LNCaP clone FGC (cell line): Measurements from ENCODE around the gene SPRED2.

Experiments
- DNase-seq: peaks from one replicate; pipeline ENCODE4 v3.0.0-alpha.2; 2011; ENCODE audit warnings: low read depth
- H3K4me3 ChIP-seq: 2 replicates; pipeline ENCODE4 v1.5.1; 2011; ENCODE audit warnings: mild to moderate bottlenecking, low read depth, low read length, control low read depth
- TF ChIP-seq, protein P1 (sequence below): IDR thresholded peaks from 2 replicates; pipeline ENCODE4 v1.5.1; 2012; ENCODE audit warnings: mild to moderate bottlenecking; ENCODE audit not compliant: control insufficient read depth, insufficient read depth; ENCODE audit errors: extremely low read depth

The SPRED2 gene

DNA sequence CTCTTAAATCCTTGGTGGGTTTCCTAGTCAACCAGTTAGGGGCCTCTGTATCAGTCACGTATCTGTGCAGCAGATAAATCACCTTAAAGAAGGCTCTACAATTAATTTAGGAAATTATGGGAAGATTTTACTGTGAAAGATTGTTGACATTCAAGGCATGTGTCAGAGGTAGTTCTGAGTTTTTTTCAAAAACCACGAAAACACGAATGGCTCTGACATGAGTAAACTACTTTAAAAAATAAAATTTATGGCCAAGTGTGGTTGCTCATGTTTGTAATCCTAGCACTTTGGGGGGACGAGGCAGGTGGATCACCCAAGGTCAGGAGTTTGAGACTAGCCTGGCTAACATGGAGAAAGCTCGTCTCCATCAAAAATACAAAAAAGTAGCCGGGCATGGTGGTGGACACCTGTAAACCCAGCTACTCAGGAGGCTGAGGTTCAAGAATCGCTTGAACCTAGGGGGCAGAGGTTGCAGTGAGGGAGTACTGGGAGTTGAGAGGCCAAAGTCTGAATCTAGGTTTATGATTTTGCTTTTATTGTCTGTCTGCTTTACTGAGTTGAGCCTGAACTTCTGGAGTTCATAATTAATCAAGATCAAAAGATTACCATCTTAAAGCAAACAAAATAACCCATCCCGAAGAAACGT is 77.1 kb downstream of the SPRED2 start:
- DNase-seq = no peak

DNA sequence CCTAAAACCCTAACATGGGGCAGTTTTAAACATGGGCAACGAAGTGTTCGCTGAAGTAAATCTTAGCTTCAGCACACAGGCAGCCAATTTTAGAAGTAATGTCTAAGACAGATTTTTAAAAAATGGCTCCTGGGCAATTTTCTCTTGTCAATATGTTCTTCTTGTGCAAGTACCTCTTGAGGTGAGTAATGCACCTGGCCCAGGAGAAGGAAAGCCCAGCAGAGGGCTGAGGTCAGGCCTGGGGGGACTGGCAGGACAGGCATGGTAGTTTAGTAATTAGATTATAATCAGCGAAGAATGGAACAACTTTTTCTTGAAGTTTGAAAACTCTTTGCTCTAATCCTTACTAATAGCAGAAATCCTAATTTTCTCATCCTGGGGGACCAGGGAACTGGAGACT is 77.6 kb downstream of the SPRED2 start:
- TF ChIP-seq, protein P1, sequence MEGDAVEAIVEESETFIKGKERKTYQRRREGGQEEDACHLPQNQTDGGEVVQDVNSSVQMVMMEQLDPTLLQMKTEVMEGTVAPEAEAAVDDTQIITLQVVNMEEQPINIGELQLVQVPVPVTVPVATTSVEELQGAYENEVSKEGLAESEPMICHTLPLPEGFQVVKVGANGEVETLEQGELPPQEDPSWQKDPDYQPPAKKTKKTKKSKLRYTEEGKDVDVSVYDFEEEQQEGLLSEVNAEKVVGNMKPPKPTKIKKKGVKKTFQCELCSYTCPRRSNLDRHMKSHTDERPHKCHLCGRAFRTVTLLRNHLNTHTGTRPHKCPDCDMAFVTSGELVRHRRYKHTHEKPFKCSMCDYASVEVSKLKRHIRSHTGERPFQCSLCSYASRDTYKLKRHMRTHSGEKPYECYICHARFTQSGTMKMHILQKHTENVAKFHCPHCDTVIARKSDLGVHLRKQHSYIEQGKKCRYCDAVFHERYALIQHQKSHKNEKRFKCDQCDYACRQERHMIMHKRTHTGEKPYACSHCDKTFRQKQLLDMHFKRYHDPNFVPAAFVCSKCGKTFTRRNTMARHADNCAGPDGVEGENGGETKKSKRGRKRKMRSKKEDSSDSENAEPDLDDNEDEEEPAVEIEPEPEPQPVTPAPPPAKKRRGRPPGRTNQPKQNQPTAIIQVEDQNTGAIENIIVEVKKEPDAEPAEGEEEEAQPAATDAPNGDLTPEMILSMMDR = no peak
- no peak for DNase-seq
- no peak overlapping the region for H3K4me3 ChIP-seq

More for the DNA sequence above, 77.1 kb downstream of the SPRED2 start:
- no peak overlapping the region for H3K4me3 ChIP-seq
- TF ChIP-seq, protein P1 = no peak

DNA sequence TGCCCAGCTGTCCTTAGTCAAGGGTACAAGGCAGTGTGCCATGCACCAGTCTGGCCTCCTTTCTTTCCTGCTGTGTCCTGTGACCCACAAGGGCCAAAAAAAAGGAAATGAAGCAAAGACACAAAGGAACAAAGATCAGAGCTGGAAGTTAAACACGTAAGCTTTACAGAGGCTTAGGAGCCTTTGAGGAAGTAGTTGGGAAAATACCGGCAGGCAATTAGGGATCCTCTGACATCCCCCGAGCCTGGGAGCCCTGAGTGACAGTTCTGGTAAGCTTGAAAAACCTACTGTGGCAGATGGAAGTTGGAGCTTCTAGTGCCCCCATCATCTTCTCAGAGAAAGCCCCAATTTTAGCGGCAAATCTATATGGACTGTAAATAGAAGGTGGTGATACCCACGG is 78.5 kb downstream of the SPRED2 start:
- TF ChIP-seq, protein P1 = no peak
- H3K4me3 ChIP-seq = no peak overlapping the region
- no peak for DNase-seq

DNA sequence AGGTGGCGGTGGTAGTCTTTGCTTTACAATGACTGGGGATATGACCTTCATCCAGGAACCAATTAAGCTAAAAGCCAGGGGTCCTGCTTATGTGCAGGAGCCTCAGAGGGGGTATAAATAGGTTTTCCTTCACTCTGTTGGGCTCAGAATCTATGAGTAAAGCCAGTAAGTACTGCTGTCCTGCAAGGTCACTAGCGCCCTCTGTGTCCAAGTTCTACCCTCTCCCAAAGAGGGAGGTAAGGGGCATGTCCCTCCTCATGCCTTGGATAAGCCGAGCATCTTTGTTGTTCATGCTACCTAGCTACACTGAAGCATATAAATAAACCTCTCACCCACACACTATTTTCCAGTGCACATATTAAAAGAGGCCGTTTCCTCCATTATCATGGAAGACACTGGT is 79.4 kb downstream of the SPRED2 start:
- H3K4me3 ChIP-seq = no peak overlapping the region
- DNase-seq = no peak
- TF ChIP-seq, protein P1 = no peak

DNA sequence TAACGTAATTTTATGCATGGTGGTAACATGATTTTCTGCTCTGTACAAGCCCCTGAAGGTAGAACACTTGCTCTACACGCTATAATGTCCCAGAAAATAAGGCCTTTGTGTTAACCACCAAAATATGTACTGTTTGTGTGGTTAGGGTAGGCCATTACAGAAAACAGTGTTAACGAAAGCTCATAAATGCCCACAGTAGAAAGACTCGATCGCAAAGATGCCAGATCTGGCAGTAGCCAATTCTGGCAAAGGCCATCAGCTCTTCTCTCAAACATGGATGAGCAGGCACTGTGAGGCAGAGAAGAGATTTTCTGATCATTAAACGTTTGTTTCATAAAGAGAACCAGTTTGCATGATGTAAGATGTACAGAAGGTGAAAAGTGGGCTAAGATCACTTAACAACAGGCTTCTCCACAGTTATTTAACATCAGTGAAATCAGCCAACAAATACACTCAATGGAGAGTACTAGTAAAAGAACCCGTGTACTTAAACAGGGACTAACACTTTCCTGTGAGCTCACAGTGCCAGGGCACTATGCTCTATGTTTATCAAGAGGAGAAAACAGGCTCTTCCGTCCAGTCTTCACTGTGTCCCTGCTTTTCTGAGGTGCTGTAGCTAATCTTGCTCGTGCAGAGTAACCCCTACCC is 80.3 kb downstream of the SPRED2 start:
- DNase-seq = no peak
- TF ChIP-seq, protein P1 = no peak
- H3K4me3 ChIP-seq = no peak overlapping the region

DNA sequence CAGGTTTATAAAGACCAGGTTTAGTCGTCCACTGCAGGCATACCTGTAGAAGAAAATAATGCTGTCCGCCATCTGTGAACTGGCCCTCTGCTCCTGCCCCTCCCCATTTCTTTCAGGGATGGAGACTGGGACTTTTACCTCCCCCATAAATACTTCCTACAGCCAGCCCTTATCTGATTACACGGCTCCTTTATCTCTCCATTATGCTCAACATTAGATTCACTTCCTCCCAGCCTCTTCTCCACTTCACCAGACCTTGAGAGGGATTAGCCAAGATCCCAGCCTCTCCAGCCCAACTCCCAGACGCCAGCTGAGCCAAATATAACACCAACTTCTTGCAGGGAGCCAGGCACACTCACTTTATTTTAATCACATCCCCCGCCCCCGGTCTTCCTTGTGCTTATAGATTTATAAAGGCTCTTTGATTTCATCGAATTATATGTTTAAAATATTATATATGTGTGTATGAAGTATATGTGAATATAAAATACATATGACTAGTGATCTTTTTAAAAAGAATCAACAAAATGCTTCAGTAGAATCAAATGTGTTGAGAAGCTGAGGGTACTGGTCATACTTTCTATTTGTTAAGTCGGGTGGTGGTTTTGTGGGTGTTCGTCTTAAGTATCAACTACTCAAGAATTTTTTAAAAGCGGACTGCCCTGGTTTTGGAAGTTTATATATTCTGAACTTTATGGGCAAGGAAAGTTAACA is 81.0 kb downstream of the SPRED2 start:
- DNase-seq = no peak
- TF ChIP-seq, protein P1 = no peak
- H3K4me3 ChIP-seq = no peak overlapping the region

DNA sequence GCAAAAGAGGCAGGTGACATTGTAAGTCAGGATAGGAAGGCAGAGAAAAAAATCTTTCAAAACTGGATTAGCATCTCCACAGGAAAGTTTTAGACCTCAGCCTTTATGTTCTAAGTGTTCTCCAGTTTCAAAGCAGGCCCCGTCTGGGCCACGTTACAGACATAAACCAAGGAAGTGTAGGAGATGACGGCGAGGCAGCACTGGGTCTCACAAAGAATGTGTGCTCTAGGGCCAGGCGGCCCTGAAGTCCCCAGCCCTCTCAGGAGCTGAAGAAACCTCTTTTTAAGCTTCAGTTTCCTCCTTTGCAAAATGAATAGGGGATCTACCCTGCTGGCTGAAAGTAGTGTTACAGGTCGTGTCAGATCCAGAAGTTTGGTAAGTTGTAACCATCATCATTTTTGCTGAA is 81.7 kb downstream of the SPRED2 start:
- TF ChIP-seq, protein P1 = no peak
- DNase-seq = no peak

More for the DNA sequence above, 81.7 kb downstream of the SPRED2 start:
- no peak overlapping the region for H3K4me3 ChIP-seq
